ENCODE results near the gene TTC23L. TPM values are rescaled to one million over a fixed set of nuclear protein-coding genes. Genes with fewer than 3 reads are reported as not detected.

TTC23L gene
- total and polyA plus RNA-seq, 2 experiments from 2014 or later: 2.2 to 2.3 TPM

DNA sequence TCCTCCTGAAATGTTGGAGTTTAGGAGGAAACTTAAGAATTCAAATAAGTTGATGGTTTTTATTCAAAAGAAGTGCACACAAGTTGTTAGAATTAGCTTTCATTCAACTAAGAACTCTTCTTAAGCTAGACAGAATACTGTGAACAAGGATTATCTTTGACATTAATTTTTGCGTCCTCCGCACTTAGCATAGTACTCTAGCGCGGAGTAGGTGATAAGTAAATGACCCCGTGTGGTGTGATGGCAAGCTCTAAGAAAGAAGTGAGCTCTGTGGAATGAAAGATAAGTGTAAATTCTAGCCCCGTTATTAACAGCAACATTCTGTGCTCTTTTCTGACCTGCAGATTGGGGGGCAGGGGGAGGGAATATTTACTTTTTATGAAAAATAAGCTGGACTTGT lies 77.6 kb downstream of the TTC23L start (continued):
- TF ChIP-seq NANOG (IDR thresholded peaks at IDR 0.05; ENCODE audit: borderline replicate concordance) (no peak), ZNF331 (CRISPR knock-in tag; IDR thresholded peaks at IDR 0.05; ENCODE audit: low read depth) (no peak), POLR2AphosphoS5 (IDR thresholded peaks at IDR 0.05; ENCODE audit: low read depth) (no peak), STAT1 (IDR thresholded peaks at IDR 0.05; ENCODE audit: unreplicated experiment) (no peak)
- TF ChIP-seq, protein P1, sequence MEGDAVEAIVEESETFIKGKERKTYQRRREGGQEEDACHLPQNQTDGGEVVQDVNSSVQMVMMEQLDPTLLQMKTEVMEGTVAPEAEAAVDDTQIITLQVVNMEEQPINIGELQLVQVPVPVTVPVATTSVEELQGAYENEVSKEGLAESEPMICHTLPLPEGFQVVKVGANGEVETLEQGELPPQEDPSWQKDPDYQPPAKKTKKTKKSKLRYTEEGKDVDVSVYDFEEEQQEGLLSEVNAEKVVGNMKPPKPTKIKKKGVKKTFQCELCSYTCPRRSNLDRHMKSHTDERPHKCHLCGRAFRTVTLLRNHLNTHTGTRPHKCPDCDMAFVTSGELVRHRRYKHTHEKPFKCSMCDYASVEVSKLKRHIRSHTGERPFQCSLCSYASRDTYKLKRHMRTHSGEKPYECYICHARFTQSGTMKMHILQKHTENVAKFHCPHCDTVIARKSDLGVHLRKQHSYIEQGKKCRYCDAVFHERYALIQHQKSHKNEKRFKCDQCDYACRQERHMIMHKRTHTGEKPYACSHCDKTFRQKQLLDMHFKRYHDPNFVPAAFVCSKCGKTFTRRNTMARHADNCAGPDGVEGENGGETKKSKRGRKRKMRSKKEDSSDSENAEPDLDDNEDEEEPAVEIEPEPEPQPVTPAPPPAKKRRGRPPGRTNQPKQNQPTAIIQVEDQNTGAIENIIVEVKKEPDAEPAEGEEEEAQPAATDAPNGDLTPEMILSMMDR (conservative IDR thresholded peaks at IDR 0.05; ENCODE audit: low read depth in 2 of 2): no peak

DNA sequence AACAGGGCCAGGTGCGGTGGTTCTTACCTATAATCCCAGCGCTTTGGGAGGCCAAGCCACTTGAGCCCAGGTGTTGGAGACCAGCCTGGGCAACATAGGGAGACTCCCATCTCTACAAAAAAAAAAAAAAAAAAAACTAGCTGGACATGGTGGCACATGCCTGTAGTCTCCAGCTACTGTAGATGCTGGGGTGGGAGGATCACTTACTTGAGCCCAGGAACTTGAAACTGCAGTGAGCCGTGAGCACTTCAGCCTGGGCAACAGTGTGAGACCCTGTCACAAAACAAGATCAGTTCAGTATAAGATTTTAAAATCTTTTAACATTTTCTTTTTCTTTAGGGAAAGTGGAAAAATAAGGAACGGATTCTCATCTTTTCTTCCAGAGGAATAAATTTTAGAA lies 79.1 kb downstream of the TTC23L start:
- peaks cover 26% of the 10 kb centered on the region for H4K20me1 ChIP-seq (replicated peaks; ENCODE audit: insufficient read depth)
- Mint-ChIP-seq H3K4me3 (no peak overlapping the region), H3K9me3 (no peaks in the 10 kb centered on the region), H3K27me3 (ENCODE audit: insufficient read depth, low read depth, poor library complexity) (peaks cover 5% of the 10 kb centered on the region), H3K4me1 (peaks cover 22% of the 10 kb centered on the region), H3K27ac (0 out of 2 replicates have a peak overlapping the region, but pooled peaks have one; percentile 6), H3K36me3 (ENCODE audit: low read depth) (peaks cover 60% of the 10 kb centered on the region)
- no peaks in the 10 kb centered on the region for H3K27me3 ChIP-seq (ENCODE audit: insufficient read depth)
- peaks cover 21% of the 10 kb centered on the region for H3K4me1 ChIP-seq (ENCODE audit: insufficient read depth)
- no peak for ATAC-seq
- no peaks in the 10 kb centered on the region for H3K9me2 ChIP-seq (ENCODE audit: insufficient read depth)
- H3K27ac ChIP-seq (ENCODE audit: low read depth): no peak overlapping the region
- no peak overlapping the region for H2AFZ ChIP-seq
- no peak for DNase-seq (ENCODE audit: low spot score)
- H3K4me2 ChIP-seq: no peak overlapping the region
- TF ChIP-seq POLR2AphosphoS5 (IDR thresholded peaks at IDR 0.05; ENCODE audit: low read depth) (no peak), EZH2 (IDR thresholded peaks at IDR 0.05; ENCODE audit: low read depth, unreplicated experiment) (no peak), ZNF114 (CRISPR knock-in tag; IDR thresholded peaks at IDR 0.05) (no peak), ZNF331 (CRISPR knock-in tag; IDR thresholded peaks at IDR 0.05; ENCODE audit: low read depth) (no peak), NANOG (IDR thresholded peaks at IDR 0.05; ENCODE audit: borderline replicate concordance) (no peak)
- TF ChIP-seq, protein P2, sequence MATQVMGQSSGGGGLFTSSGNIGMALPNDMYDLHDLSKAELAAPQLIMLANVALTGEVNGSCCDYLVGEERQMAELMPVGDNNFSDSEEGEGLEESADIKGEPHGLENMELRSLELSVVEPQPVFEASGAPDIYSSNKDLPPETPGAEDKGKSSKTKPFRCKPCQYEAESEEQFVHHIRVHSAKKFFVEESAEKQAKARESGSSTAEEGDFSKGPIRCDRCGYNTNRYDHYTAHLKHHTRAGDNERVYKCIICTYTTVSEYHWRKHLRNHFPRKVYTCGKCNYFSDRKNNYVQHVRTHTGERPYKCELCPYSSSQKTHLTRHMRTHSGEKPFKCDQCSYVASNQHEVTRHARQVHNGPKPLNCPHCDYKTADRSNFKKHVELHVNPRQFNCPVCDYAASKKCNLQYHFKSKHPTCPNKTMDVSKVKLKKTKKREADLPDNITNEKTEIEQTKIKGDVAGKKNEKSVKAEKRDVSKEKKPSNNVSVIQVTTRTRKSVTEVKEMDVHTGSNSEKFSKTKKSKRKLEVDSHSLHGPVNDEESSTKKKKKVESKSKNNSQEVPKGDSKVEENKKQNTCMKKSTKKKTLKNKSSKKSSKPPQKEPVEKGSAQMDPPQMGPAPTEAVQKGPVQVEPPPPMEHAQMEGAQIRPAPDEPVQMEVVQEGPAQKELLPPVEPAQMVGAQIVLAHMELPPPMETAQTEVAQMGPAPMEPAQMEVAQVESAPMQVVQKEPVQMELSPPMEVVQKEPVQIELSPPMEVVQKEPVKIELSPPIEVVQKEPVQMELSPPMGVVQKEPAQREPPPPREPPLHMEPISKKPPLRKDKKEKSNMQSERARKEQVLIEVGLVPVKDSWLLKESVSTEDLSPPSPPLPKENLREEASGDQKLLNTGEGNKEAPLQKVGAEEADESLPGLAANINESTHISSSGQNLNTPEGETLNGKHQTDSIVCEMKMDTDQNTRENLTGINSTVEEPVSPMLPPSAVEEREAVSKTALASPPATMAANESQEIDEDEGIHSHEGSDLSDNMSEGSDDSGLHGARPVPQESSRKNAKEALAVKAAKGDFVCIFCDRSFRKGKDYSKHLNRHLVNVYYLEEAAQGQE (IDR thresholded peaks at IDR 0.05; ENCODE audit: unreplicated experiment): no peak
- TF ChIP-seq, protein P3, sequence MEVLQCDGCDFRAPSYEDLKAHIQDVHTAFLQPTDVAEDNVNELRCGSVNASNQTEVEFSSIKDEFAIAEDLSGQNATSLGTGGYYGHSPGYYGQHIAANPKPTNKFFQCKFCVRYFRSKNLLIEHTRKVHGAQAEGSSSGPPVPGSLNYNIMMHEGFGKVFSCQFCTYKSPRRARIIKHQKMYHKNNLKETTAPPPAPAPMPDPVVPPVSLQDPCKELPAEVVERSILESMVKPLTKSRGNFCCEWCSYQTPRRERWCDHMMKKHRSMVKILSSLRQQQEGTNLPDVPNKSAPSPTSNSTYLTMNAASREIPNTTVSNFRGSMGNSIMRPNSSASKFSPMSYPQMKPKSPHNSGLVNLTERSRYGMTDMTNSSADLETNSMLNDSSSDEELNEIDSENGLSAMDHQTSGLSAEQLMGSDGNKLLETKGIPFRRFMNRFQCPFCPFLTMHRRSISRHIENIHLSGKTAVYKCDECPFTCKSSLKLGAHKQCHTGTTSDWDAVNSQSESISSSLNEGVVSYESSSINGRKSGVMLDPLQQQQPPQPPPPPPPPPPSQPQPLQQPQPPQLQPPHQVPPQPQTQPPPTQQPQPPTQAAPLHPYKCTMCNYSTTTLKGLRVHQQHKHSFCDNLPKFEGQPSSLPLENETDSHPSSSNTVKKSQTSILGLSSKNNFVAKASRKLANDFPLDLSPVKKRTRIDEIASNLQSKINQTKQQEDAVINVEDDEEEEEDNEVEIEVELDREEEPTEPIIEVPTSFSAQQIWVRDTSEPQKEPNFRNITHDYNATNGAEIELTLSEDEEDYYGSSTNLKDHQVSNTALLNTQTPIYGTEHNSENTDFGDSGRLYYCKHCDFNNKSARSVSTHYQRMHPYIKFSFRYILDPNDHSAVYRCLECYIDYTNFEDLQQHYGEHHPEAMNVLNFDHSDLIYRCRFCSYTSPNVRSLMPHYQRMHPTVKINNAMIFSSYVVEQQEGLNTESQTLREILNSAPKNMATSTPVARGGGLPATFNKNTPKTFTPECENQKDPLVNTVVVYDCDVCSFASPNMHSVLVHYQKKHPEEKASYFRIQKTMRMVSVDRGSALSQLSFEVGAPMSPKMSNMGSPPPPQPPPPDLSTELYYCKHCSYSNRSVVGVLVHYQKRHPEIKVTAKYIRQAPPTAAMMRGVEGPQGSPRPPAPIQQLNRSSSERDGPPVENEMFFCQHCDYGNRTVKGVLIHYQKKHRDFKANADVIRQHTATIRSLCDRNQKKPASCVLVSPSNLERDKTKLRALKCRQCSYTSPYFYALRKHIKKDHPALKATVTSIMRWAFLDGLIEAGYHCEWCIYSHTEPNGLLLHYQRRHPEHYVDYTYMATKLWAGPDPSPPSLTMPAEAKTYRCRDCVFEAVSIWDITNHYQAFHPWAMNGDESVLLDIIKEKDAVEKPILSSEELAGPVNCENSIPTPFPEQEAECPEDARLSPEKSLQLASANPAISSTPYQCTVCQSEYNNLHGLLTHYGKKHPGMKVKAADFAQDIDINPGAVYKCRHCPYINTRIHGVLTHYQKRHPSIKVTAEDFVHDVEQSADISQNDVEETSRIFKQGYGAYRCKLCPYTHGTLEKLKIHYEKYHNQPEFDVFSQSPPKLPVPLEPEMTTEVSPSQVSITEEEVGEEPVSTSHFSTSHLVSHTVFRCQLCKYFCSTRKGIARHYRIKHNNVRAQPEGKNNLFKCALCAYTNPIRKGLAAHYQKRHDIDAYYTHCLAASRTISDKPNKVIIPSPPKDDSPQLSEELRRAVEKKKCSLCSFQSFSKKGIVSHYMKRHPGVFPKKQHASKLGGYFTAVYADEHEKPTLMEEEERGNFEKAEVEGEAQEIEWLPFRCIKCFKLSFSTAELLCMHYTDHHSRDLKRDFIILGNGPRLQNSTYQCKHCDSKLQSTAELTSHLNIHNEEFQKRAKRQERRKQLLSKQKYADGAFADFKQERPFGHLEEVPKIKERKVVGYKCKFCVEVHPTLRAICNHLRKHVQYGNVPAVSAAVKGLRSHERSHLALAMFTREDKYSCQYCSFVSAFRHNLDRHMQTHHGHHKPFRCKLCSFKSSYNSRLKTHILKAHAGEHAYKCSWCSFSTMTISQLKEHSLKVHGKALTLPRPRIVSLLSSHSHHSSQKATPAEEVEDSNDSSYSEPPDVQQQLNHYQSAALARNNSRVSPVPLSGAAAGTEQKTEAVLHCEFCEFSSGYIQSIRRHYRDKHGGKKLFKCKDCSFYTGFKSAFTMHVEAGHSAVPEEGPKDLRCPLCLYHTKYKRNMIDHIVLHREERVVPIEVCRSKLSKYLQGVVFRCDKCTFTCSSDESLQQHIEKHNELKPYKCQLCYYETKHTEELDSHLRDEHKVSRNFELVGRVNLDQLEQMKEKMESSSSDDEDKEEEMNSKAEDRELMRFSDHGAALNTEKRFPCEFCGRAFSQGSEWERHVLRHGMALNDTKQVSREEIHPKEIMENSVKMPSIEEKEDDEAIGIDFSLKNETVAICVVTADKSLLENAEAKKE (CRISPR knock-in tag; IDR thresholded peaks at IDR 0.05): no peak
- TF ChIP-seq, protein P1 (conservative IDR thresholded peaks at IDR 0.05; ENCODE audit: low read depth in 2 of 2): no peak
- H3K4me3 ChIP-seq: peak overlapping the region; percentile 93; the same call in 1 of the 2 replicates
- H3K79me2 ChIP-seq (replicated peaks; ENCODE audit: insufficient read depth): peaks cover 79% of the 10 kb centered on the region
- H3K36me3 ChIP-seq (ENCODE audit: insufficient read depth): peaks cover 54% of the 10 kb centered on the region
- H3F3A ChIP-seq (replicated peaks; ENCODE audit: low read depth): peaks cover 10% of the 10 kb centered on the region; the same call in 1 of the 2 replicates
